Measurements from ENCODE around the gene GLS2. TPM values are rescaled to one million over a fixed set of nuclear protein-coding genes. Genes with fewer than 3 reads are reported as not detected.
A peak's percentile ranks its signal among the peaks of the same experiment; 100 is the strongest.

The GLS2 gene
- total RNA-seq, 3 donors from 2014 or later: 0.51 to 1.5 (median 1.2) TPM

GRCh38 chr12:56484566-56484965 lies 3.4 kb downstream of the GLS2 start:
- TF ChIP-seq CTCF (IDR thresholded peaks at IDR 0.05): no peak
- no peaks in the 10 kb centered on the region for H3K9me3 ChIP-seq
- no peak overlapping the region for H3K4me3 ChIP-seq
- H3K4me1 ChIP-seq (ENCODE audit: low read depth): peaks cover 11% of the 10 kb centered on the region
- ATAC-seq (no peak), DNase-seq (no peak)
- intact Hi-C loops (cut with DNase I, micrococcal nuclease): no loop called here
- H3K36me3 ChIP-seq (ENCODE audit: low read depth): no peaks in the 10 kb centered on the region

GRCh38 chr12:56479625-56480024 lies 8.3 kb downstream of the GLS2 start:
- Histone ChIP-seq H3K36me3 (ENCODE audit: low read depth) (no peaks in the 10 kb centered on the region), H3K4me1 (ENCODE audit: low read depth) (no peaks in the 10 kb centered on the region), H3K4me3 (no peak overlapping the region), H3K9me3 (no peaks in the 10 kb centered on the region)
- no peak for TF ChIP-seq CTCF (IDR thresholded peaks at IDR 0.05)
- intact Hi-C loops (cut with DNase I, micrococcal nuclease): no loop called here
- ATAC-seq (no peak), DNase-seq (no peak)

GRCh38 chr12:56477521-56478225 lies 10.3 kb downstream of the GLS2 start:
- intact Hi-C loops (cut with DNase I, micrococcal nuclease): no loop called here
- Histone ChIP-seq H3K4me1 (ENCODE audit: low read depth) (no peaks in the 10 kb centered on the region), H3K36me3 (ENCODE audit: low read depth) (no peaks in the 10 kb centered on the region), H3K4me3 (no peak overlapping the region), H3K9me3 (no peaks in the 10 kb centered on the region)
- no peak for DNase-seq
- no peak for ATAC-seq
- TF ChIP-seq CTCF (IDR thresholded peaks at IDR 0.05): no peak

- Histone ChIP-seq H3K4me3 (no peak overlapping the region), H3K9me3 (no peaks in the 10 kb centered on the region), H3K36me3 (ENCODE audit: low read depth) (no peaks in the 10 kb centered on the region), H3K4me1 (ENCODE audit: low read depth) (no peaks in the 10 kb centered on the region)
- ATAC-seq (peak; percentile 19), DNase-seq (no peak)
- TF ChIP-seq CTCF (IDR thresholded peaks at IDR 0.05): no peak
- intact Hi-C loops (cut with DNase I, micrococcal nuclease): no loop called here
These were observed 11.0 kb downstream of the GLS2 start for GRCh38 chr12:56476972-56477432.

DNA sequence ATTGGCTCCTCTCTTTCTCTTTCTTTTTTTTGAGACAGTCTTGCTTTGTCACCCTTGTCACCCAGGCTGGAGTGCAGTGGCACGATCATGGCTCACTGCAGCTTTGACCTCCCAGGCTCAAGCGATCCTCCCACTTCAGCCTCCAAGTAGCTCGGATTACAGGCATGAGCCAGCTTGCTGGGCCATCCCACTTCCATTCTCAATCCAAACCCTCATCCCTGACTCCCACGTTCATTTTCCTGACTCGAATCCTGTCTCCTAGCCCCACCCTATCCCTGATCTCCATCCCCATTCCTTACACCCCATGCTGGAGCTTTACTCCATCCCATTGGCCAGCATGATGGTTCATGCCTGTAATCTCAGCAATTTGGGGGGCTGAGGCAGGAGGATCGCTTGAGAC lies 11.8 kb downstream of the GLS2 start:
- Histone ChIP-seq H3K4me1 (ENCODE audit: low read depth) (no peaks in the 10 kb centered on the region), H3K9me3 (no peaks in the 10 kb centered on the region), H3K36me3 (ENCODE audit: low read depth) (no peaks in the 10 kb centered on the region), H3K4me3 (no peak overlapping the region)
- TF ChIP-seq CTCF (IDR thresholded peaks at IDR 0.05): no peak
- no peak for ATAC-seq
- no peak for DNase-seq
- intact Hi-C loops (cut with DNase I, micrococcal nuclease): no loop called here

Measured in mucosa of descending colon (tissue), 3 donors.